A549 treated with GW870086 at 1 μM for 4 hours (cell line): ENCODE data around the gene CZIB. TPM values are rescaled to one million over a fixed set of nuclear protein-coding genes. Genes with fewer than 3 reads are reported as not detected.

Source experiments
- total RNA-seq: library from RNA; stranded (reverse); fragments of 200-300 nt; extraction: Qiagen RNA extraction; gene quantifications from 5 replicates; pipeline ENCODE4 v1.2.3, GENCODE V29; 2022; ENCODE audit warnings: low read depth

The CZIB gene
- 28.7 to 32.7 TPM (median 29.8 TPM) in 5 replicates for total RNA-seq

GRCh38 chr1:53220171-53220961, at the start of gene CZIB:
TSS of gene CZIB (minus strand) at chr1:53220634. CDS start at chr1:53220575, 59 bp downstream.

DNA sequence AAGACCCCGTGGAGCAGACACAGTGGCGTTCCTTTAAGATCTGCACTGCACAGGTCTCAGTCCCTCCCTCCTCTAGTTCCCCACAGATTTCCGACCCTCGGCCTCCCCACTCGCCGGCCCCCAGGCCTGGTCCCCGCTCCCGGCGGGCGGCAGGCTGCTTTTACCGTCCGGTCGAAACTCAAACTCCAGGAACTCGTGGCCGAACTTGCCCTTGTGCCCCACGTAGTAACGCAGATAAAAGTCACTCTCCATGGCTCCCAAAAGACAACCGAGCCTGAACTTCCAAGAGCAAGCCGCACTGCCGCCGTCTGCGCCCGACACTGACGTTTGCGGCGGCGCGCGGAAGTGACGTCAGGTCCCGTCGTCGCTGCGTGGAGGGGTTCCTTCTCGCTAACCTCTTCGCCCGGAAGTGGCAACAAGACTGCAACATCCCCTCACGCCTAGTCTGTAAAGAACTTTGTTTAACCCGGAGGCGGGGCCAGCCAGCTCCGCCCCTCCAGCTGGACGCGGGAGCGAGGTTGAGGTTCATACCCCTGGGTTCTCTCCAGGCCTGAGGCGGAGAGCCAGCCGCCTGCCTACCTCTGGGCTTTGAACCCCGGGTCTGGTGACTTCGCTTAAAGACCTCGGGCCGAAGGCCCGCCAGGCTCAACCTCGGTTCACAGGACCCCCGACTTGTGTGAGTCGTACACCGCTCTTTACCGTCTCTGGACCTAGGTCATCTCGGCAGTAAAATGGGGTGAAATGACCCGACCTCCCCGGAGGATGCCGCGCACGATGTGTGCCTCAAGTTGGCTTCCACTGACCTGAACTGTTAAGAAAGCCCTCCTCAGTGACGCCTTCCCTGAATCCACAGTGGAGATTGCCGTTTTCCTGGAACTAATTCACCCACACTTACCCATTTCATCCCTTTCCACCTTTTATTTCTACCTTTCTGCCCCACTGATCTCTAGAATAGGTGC, 18.0 kb upstream of the CZIB start, which contains the start of gene MAGOH:
MAGOH (minus strand) TSS at position 322 of the 959 bp plus-strand sequence; CDS start at position 252, 70 bp downstream.

DNA sequence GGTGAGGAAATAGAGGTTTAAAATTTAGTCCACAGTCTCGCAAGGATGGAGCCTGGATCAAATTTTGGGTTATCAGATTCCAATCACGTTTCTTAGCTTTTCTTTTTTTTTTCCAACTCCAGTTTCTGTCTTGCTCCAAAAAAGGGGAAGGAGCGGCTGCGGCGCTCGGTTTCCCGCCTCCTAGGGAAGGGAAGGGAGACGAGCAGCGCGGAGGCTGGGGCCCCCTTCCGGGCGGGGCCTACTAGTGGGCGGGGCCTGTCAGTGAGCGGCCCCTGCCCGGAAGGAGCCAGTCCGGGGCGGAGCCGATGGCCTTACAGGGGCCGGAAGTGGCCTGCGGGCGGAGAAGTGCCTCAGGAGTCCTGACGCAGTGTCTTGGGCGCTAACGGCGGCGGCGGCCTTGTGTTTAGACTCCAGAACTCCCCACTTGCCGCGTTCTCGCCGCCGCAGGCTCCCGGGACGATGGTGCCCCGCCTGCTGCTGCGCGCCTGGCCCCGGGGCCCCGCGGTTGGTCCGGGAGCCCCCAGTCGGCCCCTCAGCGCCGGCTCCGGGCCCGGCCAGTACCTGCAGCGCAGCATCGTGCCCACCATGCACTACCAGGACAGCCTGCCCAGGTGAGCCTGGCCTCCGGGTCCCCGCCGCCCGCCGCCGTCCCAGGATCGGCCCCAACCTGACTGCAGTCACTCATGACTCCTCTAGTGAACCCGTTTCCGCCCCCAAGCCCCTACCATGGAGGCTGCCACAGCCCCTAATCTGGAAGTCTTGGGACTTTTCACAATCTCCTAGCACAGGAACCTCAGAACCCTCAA, 23.7 kb downstream of the CZIB start, which contains the start of gene CPT2:
CPT2 (plus strand) TSS at position 340 of the 806 bp plus-strand sequence; CDS start at position 460, 120 bp downstream.

Other genes with a start within 250 kb of the CZIB start
- not detected in 5 replicates for gene PODN, start 158.4 kb downstream of the CZIB start, total RNA-seq
- 0.05 TPM in 1 of 5 replicates, not detected in the others for gene SLC1A7, start 78.0 kb downstream of the CZIB start, total RNA-seq
- gene CPT2, start 23.8 kb downstream of the CZIB start, total RNA-seq: 7.5 to 10.1 TPM (median 9.6 TPM) in 5 replicates
- 62.1 to 93.9 TPM (median 66.2 TPM) in 5 replicates for gene MAGOH, start 17.9 kb upstream of the CZIB start, total RNA-seq
- gene LRP8, start 107.4 kb upstream of the CZIB start, total RNA-seq: 31.8 to 43.7 TPM (median 38.7 TPM) in 5 replicates
- gene DMRTB1, start 238.8 kb upstream of the CZIB start, total RNA-seq: not detected in 5 replicates